ENCODE data around the gene NPPB. TPM values are rescaled to one million over a fixed set of nuclear protein-coding genes. Genes with fewer than 3 reads are reported as not detected.

Gene NPPB
- total and polyA plus RNA-seq, 9 of the 15 experiments (the other 6 are each of a cell fraction or from before 2014, with no cell fraction given) = not detected

- TF ChIP-seq ZNF407 (IDR thresholded peaks at IDR 0.05; ENCODE audit: low read depth) = peak; percentile 76
- no peak for TF ChIP-seq ETV1 (tag; conservative IDR thresholded peaks at IDR 0.05; ENCODE audit: low read depth)
- no peak for TF ChIP-seq SNRNP70 (optimal IDR thresholded peaks at IDR 0.05; ENCODE audit: low read depth, low read length)
- no peak for TF ChIP-seq PYGO2 (tag; IDR thresholded peaks at IDR 0.05)
- TF ChIP-seq UBTF (IDR thresholded peaks at IDR 0.05; ENCODE audit: borderline replicate concordance in 1 of 2, low read depth in 2 of 2, low read length in 2 of 2) = 0 out of 4 replicates have a peak, but pooled peaks of 1 of the 2 experiments have one; percentile 59
- TF ChIP-seq SP1 (CRISPR knock-in tag; IDR thresholded peaks at IDR 0.05) = peak; percentile 60
- no peak for TF ChIP-seq BRD4 (IDR thresholded peaks at IDR 0.05)
- peak; percentile 76 for TF ChIP-seq ZNF511 (CRISPR knock-in tag; IDR thresholded peaks at IDR 0.05)
- no peak for TF ChIP-seq TRIM25 (IDR thresholded peaks at IDR 0.05; ENCODE audit: borderline replicate concordance)
Observed at GRCh38 chr1:11838349-11839272, 20.1 kb downstream of the NPPB start (continued).

All from K562 (cell line).